Measurements from ENCODE around the gene NOD1. TPM values are rescaled to one million over a fixed set of nuclear protein-coding genes. Genes with fewer than 3 reads are reported as not detected.

Gene NOD1
- total RNA-seq, result 15.2 and 16.9 TPM in 2 replicates

GRCh38 chr7:30478349-30479201 is at the start of gene NOD1:
Gene NOD1 (minus strand): TSS chr7:30478784. CDS start chr7:30456921, 21,863 bp downstream.

GRCh38 chr7:30504301-30505173 is 26.0 kb upstream of the NOD1 start, which contains the start of gene GGCT:
Gene GGCT (minus strand): TSS chr7:30504829. CDS start chr7:30504709, 120 bp downstream.

Other genes with a start within 250 kb of the NOD1 start
- gene ZNRF2, start 194.2 kb downstream of the NOD1 start, total RNA-seq, result 3.4 and 5.5 TPM in 2 replicates
- gene GGCT, start 26.0 kb upstream of the NOD1 start, total RNA-seq, result 34.6 and 35.0 TPM in 2 replicates
- gene GARS1, start 116.1 kb upstream of the NOD1 start, total RNA-seq, result 127 and 194 TPM in 2 replicates
- not detected in 2 replicates for gene CRHR2, start 203.7 kb upstream of the NOD1 start, total RNA-seq

Data from endothelial cell of coronary artery (primary cell).